ENCODE measurements around the gene NRCAM. TPM values are rescaled to one million over a fixed set of nuclear protein-coding genes. Genes with fewer than 3 reads are reported as not detected.

Gene NRCAM
- polyA plus RNA-seq, 2 of the 4 experiments (the other 2 are of a cell fraction), result 129 to 210 TPM

- Histone ChIP-seq H3K9me3 (no peaks in the 10 kb centered on the region), H3K4me2 (peak overlapping the region; percentile 72), H3K4me3 (peak overlapping the region; percentile 5; the same call in 1 of the 3 replicates), H3K27ac (peak overlapping the region; percentile 95 to 97), H3K4me1 (peaks cover 92% of the 10 kb centered on the region)
- POLR2A ChIA-PET, result interaction anchor here (1.1 to 1.5 kb wide), 2 partner anchors 54 to 211 kb away, joined by 5 read pairs; partner anchors contain the start of gene NRCAM
- DNase-seq (ENCODE audit: low read depth in 1 of 2, low spot score in 1 of 2) (no peak), FAIRE-seq (peak; percentile 70), ATAC-seq (peak in 1 of 2 experiments; percentile 32; a peak in 2 of 6 replicates)
- WGBS (ENCODE audit: missing lambda C conversion rate), result 0% methylated on average over 2 of the region's 2 CpGs
- CTCF ChIA-PET, result interaction anchor here (0.7 to 2.2 kb wide), 8 partner anchors 9 to 210 kb away, joined by 3 to 8 read pairs (median 4); partner anchors contain the start of gene NRCAM
- TF ChIP-seq TFCP2L1 (CRISPR knock-in tag; IDR thresholded peaks at IDR 0.05) (peak; percentile 64; the same call in 1 of the 2 replicates), EHMT2 (IDR thresholded peaks at IDR 0.05; ENCODE audit: low read depth) (no peak), RARB (CRISPR knock-in tag; IDR thresholded peaks at IDR 0.05) (no peak), TP53 (CRISPR knock-in tag; IDR thresholded peaks at IDR 0.05) (peak; percentile 61; the same call in 1 of the 2 replicates), HOXB5 (CRISPR knock-in tag; IDR thresholded peaks at IDR 0.05) (peak; percentile 18; the same call in 1 of the 2 replicates), ZNF302 (CRISPR knock-in tag; IDR thresholded peaks at IDR 0.05) (0 out of 2 replicates have a peak, but pooled peaks have one; percentile 40), ZSCAN20 (CRISPR knock-in tag; IDR thresholded peaks at IDR 0.05) (0 out of 2 replicates have a peak, but pooled peaks have one; percentile 8), E2F6 (IDR thresholded peaks at IDR 0.05; ENCODE audit: borderline replicate concordance, low read depth) (0 out of 2 replicates have a peak, but pooled peaks have one; percentile 23), HOXB13 (CRISPR knock-in tag; IDR thresholded peaks at IDR 0.05; ENCODE audit: low read depth) (peak; percentile 74; the same call in 1 of the 2 replicates)
- TF ChIP-seq, protein P1, sequence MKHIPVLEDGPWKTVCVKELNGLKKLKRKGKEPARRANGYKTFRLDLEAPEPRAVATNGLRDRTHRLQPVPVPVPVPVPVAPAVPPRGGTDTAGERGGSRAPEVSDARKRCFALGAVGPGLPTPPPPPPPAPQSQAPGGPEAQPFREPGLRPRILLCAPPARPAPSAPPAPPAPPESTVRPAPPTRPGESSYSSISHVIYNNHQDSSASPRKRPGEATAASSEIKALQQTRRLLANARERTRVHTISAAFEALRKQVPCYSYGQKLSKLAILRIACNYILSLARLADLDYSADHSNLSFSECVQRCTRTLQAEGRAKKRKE (CRISPR knock-in tag; IDR thresholded peaks at IDR 0.05; ENCODE audit: low read depth), result peak; percentile 69
These were observed 210.6 kb downstream of the NRCAM start for GRCh38 chr7:108245523-108246226.

GRCh38 chr7:108244110-108244509 lies 212.1 kb downstream of the NRCAM start:
- FAIRE-seq (no peak), DNase-seq (ENCODE audit: low read depth in 1 of 2, low spot score in 1 of 2) (peak in 1 of 2 experiments; percentile 59), ATAC-seq (no peak)
- Histone ChIP-seq H3K9me3 (no peaks in the 10 kb centered on the region), H3K4me2 (peak overlapping the region; percentile 72), H3K27ac (peak overlapping the region; percentile 95 to 97), H3K4me1 (peaks cover 92% of the 10 kb centered on the region), H3K4me3 (no peak overlapping the region)
- WGBS (ENCODE audit: missing lambda C conversion rate), result 85% methylated on average over 3 of the region's 3 CpGs
- TF ChIP-seq, protein P2, sequence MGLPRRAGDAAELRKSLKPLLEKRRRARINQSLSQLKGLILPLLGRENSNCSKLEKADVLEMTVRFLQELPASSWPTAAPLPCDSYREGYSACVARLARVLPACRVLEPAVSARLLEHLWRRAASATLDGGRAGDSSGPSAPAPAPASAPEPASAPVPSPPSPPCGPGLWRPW (IDR thresholded peaks at IDR 0.05), result no peak
- TF ChIP-seq MAFK (IDR thresholded peaks at IDR 0.05; ENCODE audit: partially characterized antibody), result peak; percentile 87
- CTCF ChIA-PET, result interaction anchor here (1.5 kb wide), 1 partner anchor 209 kb away, joined by 6 read pairs; no protein-coding TSS in a partner anchor
- POLR2A ChIA-PET, result interaction anchor here (1.1 kb wide), 1 partner anchor 8 kb away, joined by 3 read pairs; no protein-coding TSS in a partner anchor

DNA sequence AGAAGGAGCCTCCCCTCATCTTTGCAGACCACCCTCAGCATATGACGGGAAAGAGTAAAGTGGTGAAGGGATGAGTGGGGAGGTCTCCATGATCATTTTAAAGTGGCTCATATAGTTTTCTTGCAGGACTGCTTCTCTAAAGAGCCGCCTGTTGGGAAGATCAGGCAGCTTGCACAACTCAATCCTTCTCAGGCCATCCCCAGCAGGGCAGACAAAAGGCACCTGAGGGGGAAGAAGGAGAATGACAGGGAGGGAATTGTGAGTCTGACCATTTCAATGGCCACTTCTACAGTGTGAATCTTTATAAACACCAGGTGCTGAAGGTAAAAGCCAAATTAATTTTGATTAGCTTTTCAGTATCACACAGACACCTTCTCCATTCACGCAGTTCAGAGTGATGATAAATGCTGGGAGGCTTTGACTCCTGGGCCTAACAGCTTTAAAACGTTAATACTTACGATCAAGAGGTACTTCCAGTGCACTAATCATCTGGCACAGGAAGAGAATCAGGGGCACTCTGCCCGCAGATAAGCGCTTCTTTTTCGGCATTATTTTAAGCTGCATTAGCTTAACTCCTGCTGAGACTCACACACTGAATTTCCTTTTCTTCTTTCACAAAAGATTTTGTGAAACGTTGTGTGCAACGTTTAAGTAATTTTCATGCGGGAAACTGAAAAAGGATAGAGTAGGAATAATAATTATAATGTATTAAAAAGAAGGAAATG lies 216.6 kb downstream of the NRCAM start:
- ChIA-PET CTCF (interaction anchor here (1.0 to 1.5 kb wide), 3 partner anchors 13 to 220 kb away, joined by 3 to 5 read pairs (median 3); no protein-coding TSS in a partner anchor), POLR2A (no interaction called here)
- no peak for ATAC-seq
- peak overlapping the region; percentile 91 to 97 for H3K27ac ChIP-seq
- WGBS (ENCODE audit: missing lambda C conversion rate), result 91% methylated on average over 11 of the region's 11 CpGs
- peaks cover 92% of the 10 kb centered on the region for H3K4me1 ChIP-seq
- no peak overlapping the region for H3K4me3 ChIP-seq
- H3K4me2 ChIP-seq, result peak overlapping the region; percentile 33
- H3K9me3 ChIP-seq, result no peaks in the 10 kb centered on the region
- DNase-seq (ENCODE audit: low read depth in 1 of 2, low spot score in 1 of 2), result no peak
- FAIRE-seq, result no peak
- TF ChIP-seq, protein P3, sequence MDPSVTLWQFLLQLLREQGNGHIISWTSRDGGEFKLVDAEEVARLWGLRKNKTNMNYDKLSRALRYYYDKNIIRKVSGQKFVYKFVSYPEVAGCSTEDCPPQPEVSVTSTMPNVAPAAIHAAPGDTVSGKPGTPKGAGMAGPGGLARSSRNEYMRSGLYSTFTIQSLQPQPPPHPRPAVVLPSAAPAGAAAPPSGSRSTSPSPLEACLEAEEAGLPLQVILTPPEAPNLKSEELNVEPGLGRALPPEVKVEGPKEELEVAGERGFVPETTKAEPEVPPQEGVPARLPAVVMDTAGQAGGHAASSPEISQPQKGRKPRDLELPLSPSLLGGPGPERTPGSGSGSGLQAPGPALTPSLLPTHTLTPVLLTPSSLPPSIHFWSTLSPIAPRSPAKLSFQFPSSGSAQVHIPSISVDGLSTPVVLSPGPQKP (IDR thresholded peaks at IDR 0.05; ENCODE audit: low read depth, low read length), result no peak
- TF ChIP-seq CEBPB (IDR thresholded peaks at IDR 0.05), result 0 out of 4 replicates have a peak, but pooled peaks of 1 of the 2 experiments have one; percentile 16
